ENCODE data around the gene ENPP1.
A peak's percentile ranks its signal among the peaks of the same experiment; 100 is the strongest.
"Not testable (repeated sequence)": the region's sequence is repeated elsewhere in the genome, so short reads cannot be mapped to it uniquely, and the experiment has no call there.

ENPP1 gene

DNA sequence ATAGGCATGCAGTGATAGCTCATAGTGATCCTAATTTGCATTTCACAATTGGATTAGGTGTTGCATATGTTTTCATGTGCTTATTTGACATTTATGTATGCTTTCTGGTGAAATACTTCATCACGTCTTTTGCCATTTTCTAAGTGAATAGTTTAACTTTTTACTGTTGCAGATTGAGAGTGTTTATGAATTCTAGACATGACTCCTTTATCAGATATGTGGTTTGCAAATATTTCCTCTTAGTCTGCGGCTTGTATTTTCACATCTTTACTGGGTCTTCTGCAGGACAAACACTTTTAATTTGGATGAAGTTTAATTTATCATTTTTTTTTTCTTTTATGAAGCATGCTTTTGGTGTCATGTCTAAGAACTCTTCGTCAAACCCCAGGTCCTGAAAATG lies 104.1 kb downstream of the ENPP1 start:
- DNase-seq (ENCODE audit: low read depth in 2 of 2, low spot score in 1 of 2): no peak

- DNase-seq (ENCODE audit: low read depth in 2 of 2, low spot score in 1 of 2): no peak
Measured at GRCh38 chr6:131914234-131914633, 106.4 kb downstream of the ENPP1 start.

DNA sequence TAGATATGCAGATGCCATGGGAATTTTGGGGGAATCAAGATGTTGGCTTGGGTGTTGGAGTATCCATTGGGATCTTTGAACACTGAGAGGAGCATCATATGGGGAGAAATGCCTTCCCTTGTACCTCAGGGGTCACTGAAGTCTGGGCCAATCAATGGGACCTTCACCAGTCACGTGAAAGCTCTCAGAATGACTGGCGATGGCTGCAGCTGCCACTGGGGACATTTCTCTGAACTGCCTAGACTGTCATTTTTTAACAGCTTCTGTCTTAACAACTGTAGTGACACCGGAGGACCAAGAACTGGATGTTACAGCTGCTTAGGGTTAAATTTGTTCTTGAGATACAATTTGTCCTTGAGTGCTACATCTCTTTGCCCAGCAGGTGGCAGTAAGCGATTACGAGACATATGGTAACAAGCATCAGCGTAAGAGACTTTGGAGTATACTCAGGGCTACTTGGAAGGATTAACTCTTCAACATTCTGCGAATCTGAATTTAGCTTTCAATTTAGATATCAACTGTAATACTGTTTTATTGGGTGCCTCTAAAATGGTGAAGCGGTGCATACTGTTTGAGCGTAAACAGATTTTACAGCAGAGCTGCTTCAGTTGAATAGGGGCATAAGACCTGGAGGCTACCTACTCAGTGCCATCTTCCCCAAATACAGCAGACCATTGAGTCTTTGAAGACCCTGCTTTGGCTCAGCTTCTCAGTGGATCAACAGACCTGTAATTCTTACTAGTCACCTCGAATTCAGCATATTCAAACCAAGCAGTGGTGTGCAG lies 107.3 kb downstream of the ENPP1 start:
- peak in 1 of 2 donors; percentile 13 for DNase-seq (ENCODE audit: low read depth in 2 of 2, low spot score in 1 of 2)

- not testable (repeated sequence) for DNase-seq (ENCODE audit: low read depth in 2 of 2, low spot score in 1 of 2)
Measured at GRCh38 chr6:131916091-131916796, 108.4 kb downstream of the ENPP1 start.

GRCh38 chr6:131916847-131917246 lies 109.0 kb downstream of the ENPP1 start:
- no peak for DNase-seq (ENCODE audit: low read depth in 2 of 2, low spot score in 1 of 2)

DNA sequence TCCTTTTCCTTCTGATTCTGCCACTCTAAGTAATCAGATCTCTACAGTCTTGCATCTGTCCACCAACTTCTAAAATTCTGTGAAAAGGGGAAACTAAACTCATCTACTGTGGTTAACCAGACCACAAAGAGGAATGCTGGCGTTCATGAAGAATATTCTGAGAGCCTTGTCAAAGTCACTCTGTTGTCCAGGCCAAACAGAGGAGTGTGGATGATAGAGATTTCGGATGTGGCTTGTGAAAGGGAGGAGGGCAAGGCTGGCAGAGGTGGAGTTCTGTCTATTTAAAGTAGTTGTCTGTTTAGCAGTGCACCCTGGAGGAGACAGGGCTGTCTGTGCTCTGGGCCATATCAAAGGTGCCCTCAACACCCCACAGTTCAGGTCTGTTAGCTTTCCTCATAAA lies 109.5 kb downstream of the ENPP1 start:
- DNase-seq (ENCODE audit: low read depth in 2 of 2, low spot score in 1 of 2): no peak

DNA sequence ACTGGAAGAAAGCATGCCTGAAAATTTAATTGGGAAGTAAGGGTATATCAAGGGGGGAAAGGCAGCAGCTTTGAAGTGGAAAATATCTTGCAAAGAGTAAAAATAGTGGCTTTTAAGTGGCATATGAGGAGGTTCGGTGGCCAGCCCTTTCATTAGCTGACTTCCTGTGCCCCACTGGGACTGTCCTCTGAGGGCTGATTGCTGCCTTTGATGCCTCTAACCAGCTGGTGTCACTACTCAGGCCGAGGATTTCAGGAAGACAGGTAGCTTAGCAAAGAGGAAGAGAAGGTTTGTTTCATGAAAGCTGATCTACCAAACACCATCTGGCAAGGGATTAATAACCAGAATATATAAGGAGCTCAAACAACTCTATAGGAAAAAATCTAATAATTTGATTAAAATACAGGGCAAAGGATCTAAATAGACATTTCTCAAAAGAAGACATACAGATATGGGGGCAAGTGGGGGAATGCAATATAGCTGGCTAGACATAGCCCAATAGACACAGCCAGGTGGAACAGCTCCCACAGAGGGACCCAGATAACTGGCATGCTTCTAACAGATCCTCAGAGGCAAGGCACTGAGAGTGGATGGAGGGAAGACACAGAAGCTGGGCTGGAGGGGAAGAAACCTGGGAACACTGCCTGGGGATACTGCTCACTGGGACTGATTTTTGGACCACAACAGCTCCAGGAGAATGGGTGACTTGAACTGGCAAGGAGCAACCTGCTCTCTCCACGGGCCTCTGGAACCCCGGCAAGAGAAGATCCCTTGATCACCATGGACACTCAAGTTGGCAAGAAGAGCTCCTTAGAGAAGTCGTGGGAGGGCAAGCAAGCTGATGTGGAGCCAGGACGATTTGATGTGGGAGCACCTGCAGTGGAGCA lies 110.2 kb downstream of the ENPP1 start:
- no peak for DNase-seq (ENCODE audit: low read depth in 2 of 2, low spot score in 1 of 2)

- DNase-seq (ENCODE audit: low read depth in 2 of 2, low spot score in 1 of 2): no peak
Measured at GRCh38 chr6:131918650-131919355, 111.0 kb downstream of the ENPP1 start.

DNA sequence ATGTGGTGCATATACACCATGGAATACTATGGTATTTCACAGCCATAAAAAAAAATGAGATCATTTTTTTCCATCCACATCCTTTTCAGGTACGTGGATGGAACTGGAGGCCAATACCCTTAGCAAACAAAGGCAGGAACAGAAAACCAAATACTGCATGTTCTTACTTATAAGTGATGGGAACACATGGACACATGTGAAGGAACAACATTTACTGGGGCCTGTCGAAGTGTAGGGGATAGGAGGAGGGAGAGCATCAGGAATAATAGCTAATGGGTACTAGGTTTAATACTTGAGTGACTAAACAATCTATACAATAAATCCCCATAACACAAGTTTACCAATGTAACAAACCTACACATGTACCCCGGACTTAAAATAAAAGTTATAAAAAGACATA lies 112.8 kb downstream of the ENPP1 start:
- DNase-seq (ENCODE audit: low read depth in 2 of 2, low spot score in 1 of 2): no peak

DNA sequence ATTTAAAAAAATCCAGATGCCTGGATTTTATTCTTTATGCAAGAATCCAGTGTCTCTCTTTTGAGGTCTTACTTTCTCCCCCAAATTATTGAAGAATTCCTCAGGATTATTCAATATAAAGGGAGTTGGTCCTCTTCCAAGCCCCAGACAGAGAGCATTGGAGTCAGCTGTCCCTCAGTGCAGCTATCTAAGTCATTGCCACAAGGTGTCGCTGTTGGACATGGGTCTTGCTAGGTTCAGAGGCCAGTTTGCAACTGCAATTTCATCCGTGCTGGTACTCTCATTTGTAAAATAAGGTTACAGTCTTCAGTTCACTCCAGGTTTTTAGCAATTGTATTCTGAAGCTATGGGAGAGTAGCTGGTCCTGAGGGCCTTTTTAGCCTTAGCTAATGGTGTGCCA lies 115.5 kb downstream of the ENPP1 start:
- no peak for DNase-seq (ENCODE audit: low read depth in 2 of 2, low spot score in 1 of 2)

- DNase-seq (ENCODE audit: low read depth in 2 of 2, low spot score in 1 of 2): no peak
Measured at GRCh38 chr6:131924881-131925474, 117.2 kb downstream of the ENPP1 start.

DNA sequence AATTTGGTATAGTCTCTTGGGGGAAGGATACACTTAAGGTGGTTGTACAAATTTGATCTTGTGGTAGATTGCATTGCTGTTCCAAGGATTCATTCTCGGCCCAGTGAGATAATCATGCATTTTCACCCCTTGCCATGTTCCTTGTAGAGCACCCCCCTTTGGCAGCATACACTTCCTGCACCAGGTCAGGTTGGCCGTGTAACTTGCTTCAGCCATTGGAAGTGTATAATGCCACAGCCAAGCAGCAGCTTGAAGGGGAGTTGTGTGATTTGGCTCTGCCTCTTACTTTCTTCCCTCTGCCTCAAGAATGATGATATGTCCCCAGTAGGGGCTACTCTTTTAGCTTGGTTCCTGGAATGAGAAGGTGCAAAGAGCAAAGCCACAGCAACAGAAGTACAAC lies 121.4 kb downstream of the ENPP1 start:
- no peak for DNase-seq (ENCODE audit: low read depth in 2 of 2, low spot score in 1 of 2)

DNA sequence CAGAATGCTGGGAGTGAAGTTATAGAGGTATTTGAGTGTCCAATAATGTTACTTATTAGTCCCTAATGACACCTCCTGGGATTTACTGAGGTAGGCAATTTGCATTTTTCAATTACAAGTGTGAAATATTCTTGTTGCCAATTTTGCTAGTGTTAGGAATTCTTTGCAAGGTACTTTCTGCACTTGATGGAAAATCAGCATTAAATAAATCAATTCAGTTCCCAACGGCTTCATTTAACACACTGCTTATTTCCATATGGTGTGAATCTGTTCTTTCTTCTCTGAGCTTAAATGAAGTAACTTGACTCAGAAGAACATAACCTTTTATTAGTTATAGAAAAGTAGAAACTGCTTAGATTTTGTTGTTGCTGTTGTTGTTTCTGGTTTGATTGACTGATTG lies 122.2 kb downstream of the ENPP1 start:
- no peak for DNase-seq (ENCODE audit: low read depth in 2 of 2, low spot score in 1 of 2)

DNA sequence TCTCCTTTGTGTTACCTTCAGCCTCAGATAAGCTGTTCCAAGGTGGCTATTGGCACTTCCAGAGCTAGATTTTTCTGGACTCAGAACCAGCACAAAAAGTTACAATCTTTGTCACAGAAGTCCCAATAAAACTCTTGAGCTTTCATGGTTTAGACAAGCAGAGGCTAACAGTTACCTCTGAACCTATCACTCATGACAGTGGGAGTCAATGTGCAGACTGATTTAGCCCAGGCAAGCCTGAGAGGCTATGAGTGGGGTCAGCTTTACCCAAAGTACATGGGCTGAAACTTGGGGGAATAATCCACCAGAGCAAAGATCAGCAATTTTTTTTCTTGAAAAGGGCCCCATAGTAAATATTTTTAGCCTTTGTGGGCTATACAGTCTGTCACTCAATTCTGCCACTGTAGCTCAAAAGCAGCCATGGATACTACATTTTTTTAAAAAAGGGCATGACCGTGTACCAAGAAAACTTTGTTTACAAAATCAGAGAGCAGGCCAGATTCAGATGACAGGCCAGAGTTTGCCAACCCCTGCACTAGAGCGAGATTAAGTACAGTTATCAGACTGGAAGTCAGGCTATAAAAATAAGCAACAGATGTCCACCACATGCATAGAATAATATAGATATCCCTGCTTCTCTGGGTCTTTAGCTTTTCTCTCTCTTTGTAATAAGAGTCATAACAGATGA lies 123.4 kb downstream of the ENPP1 start:
- DNase-seq (ENCODE audit: low read depth in 2 of 2, low spot score in 1 of 2): no peak

- no peak for DNase-seq (ENCODE audit: low read depth in 2 of 2, low spot score in 1 of 2)
Measured at GRCh38 chr6:131936156-131936555, 128.3 kb downstream of the ENPP1 start.

DNA sequence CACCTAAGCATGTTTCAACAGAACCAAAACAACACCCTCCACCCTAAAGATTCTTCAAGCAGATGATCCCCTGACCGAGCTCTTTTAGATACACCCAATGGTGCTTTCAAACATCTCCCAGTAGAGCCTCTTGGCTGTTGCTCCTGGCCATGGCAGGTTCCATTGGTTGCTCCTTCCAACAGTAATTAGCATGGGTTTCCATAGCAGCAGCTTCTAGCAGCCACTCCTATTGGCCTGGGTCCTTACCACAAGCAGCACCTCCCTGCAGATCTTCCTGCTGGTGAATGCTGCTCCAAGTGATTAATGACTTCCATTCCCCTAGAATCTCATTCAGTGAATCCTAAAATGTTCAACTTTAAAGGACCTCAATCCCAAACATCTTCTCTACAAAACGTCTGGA lies 129.4 kb downstream of the ENPP1 start:
- DNase-seq (ENCODE audit: low read depth in 2 of 2, low spot score in 1 of 2): no peak

GRCh38 chr6:131937703-131938631 lies 130.1 kb downstream of the ENPP1 start:
- DNase-seq (ENCODE audit: low read depth in 2 of 2, low spot score in 1 of 2): no peak
